ENCODE results near the gene DLGAP1.

The DLGAP1 gene

DNA sequence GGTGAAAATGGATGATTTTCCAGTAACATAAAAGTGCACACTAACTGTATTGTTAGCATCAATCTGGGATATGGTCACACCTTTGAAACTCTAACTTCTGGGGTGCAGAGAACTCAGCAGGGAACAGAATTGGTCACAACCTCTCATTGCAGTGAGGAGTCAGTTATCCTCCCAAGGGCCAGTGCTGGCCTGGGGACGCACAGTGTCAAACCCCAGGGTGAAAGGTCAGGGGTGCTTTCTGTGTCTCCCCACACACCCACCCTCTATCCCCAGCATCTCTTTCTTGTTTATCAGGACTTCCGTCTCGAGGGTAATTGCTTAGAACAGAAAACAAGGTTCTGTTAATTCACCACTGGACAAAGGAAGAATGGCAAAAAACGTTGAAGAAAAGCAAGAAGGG lies 208.7 kb downstream of the DLGAP1 start:
- CTCF ChIA-PET: no interaction called here
- Histone ChIP-seq H3K36me3 (ENCODE audit: control insufficient read depth in 2 of 2, insufficient read depth in 1 of 2, low read length in 2 of 2) (no peaks in the 10 kb centered on the region), H3K27ac (ENCODE audit: extremely low read depth, low read depth, low read length) (no peak overlapping the region), H3K4me3 (ENCODE audit: low read depth, low read length) (no peak overlapping the region), H3K4me1 (ENCODE audit: control insufficient read depth, insufficient read depth, low read length) (no peaks in the 10 kb centered on the region), H3K9me3 (ENCODE audit: control insufficient read depth, insufficient read depth, low read depth, low read length) (no peaks in the 10 kb centered on the region)
- TF ChIP-seq ZNF558 (tag by site-specific recombination; IDR thresholded peaks at IDR 0.05): no peak
- no peak for TF ChIP-seq ZNF560 (tag by site-specific recombination; IDR thresholded peaks at IDR 0.05; ENCODE audit: borderline replicate concordance)
- TF ChIP-seq ZNF791 (tag by site-specific recombination; IDR thresholded peaks at IDR 0.05): no peak
- no peak for TF ChIP-seq FEZF1 (tag by site-specific recombination; IDR thresholded peaks at IDR 0.05)
- TF ChIP-seq ZNF510 (tag by site-specific recombination; IDR thresholded peaks at IDR 0.05; ENCODE audit: insufficient replicate concordance): no peak
- TF ChIP-seq GFI1B (tag by site-specific recombination; IDR thresholded peaks at IDR 0.05): no peak
- no peak for TF ChIP-seq ZNF292 (tag by site-specific recombination; IDR thresholded peaks at IDR 0.05; ENCODE audit: borderline replicate concordance, low read depth)
- TF ChIP-seq, protein P1, sequence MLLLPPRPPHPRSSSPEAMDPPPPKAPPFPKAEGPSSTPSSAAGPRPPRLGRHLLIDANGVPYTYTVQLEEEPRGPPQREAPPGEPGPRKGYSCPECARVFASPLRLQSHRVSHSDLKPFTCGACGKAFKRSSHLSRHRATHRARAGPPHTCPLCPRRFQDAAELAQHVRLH (tag by site-specific recombination; IDR thresholded peaks at IDR 0.05): no peak
- TF ChIP-seq ZNF184 (tag by site-specific recombination; IDR thresholded peaks at IDR 0.05): no peak
- TF ChIP-seq ZNF146 (tag by site-specific recombination; IDR thresholded peaks at IDR 0.05): no peak
- no peak for TF ChIP-seq ZNF621 (tag by site-specific recombination; IDR thresholded peaks at IDR 0.05)
- TF ChIP-seq, protein P2, sequence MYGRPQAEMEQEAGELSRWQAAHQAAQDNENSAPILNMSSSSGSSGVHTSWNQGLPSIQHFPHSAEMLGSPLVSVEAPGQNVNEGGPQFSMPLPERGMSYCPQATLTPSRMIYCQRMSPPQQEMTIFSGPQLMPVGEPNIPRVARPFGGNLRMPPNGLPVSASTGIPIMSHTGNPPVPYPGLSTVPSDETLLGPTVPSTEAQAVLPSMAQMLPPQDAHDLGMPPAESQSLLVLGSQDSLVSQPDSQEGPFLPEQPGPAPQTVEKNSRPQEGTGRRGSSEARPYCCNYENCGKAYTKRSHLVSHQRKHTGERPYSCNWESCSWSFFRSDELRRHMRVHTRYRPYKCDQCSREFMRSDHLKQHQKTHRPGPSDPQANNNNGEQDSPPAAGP (tag by site-specific recombination; IDR thresholded peaks at IDR 0.05): no peak
- TF ChIP-seq ZNF132 (tag by site-specific recombination; IDR thresholded peaks at IDR 0.05; ENCODE audit: borderline replicate concordance): no peak
- no peak for TF ChIP-seq SCRT2 (tag by site-specific recombination; IDR thresholded peaks at IDR 0.05)
- POLR2A ChIA-PET: no interaction called here

DNA sequence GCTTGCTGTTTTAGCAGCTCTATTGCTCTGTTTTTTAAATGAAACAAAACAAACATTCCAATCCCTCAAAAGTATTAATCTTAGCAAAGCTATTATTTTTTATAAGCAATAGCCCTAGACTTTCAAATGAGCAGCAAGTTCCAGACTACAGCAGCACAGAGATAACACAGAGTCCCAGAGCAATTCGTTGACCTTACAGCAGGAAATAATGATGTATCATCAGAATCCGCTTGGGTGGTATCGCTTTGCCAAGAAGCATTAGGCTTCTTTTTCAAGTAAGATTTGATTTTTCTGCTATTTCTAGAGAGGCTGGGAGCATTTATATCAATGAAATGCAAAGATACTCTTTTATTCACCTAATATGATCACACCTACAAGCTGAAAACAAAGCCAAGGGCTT lies 209.7 kb downstream of the DLGAP1 start:
- CTCF ChIA-PET: no interaction called here
- POLR2A ChIA-PET: no interaction called here
- Histone ChIP-seq H3K36me3 (ENCODE audit: control insufficient read depth in 2 of 2, insufficient read depth in 1 of 2, low read length in 2 of 2) (no peaks in the 10 kb centered on the region), H3K4me1 (ENCODE audit: control insufficient read depth, insufficient read depth, low read length) (no peaks in the 10 kb centered on the region), H3K9me3 (ENCODE audit: control insufficient read depth, insufficient read depth, low read depth, low read length) (no peaks in the 10 kb centered on the region), H3K4me3 (ENCODE audit: low read depth, low read length) (no peak overlapping the region), H3K27ac (ENCODE audit: extremely low read depth, low read depth, low read length) (no peak overlapping the region)
- TF ChIP-seq ZNF843 (tag by site-specific recombination; IDR thresholded peaks at IDR 0.05) (no peak), ZNF658 (tag by site-specific recombination; IDR thresholded peaks at IDR 0.05) (no peak), ZNF76 (tag by site-specific recombination; IDR thresholded peaks at IDR 0.05; ENCODE audit: borderline replicate concordance, low read depth) (no peak), SALL2 (tag by site-specific recombination; IDR thresholded peaks at IDR 0.05; ENCODE audit: borderline replicate concordance) (no peak), ZNF707 (tag by site-specific recombination; IDR thresholded peaks at IDR 0.05) (no peak), MZF1 (tag by site-specific recombination; IDR thresholded peaks at IDR 0.05; ENCODE audit: borderline replicate concordance) (no peak), ZNF354C (tag by site-specific recombination; IDR thresholded peaks at IDR 0.05; ENCODE audit: borderline replicate concordance, low read depth) (no peak), ZNF221 (tag by site-specific recombination; IDR thresholded peaks at IDR 0.05; ENCODE audit: borderline replicate concordance) (no peak), ZNF677 (tag by site-specific recombination; IDR thresholded peaks at IDR 0.05) (no peak), ZBTB7A (tag by site-specific recombination; IDR thresholded peaks at IDR 0.05; ENCODE audit: low read depth) (no peak), ZNF830 (tag by site-specific recombination; IDR thresholded peaks at IDR 0.05; ENCODE audit: low read depth) (no peak), ZNF404 (tag by site-specific recombination; IDR thresholded peaks at IDR 0.05) (no peak)
- TF ChIP-seq, protein P3, sequence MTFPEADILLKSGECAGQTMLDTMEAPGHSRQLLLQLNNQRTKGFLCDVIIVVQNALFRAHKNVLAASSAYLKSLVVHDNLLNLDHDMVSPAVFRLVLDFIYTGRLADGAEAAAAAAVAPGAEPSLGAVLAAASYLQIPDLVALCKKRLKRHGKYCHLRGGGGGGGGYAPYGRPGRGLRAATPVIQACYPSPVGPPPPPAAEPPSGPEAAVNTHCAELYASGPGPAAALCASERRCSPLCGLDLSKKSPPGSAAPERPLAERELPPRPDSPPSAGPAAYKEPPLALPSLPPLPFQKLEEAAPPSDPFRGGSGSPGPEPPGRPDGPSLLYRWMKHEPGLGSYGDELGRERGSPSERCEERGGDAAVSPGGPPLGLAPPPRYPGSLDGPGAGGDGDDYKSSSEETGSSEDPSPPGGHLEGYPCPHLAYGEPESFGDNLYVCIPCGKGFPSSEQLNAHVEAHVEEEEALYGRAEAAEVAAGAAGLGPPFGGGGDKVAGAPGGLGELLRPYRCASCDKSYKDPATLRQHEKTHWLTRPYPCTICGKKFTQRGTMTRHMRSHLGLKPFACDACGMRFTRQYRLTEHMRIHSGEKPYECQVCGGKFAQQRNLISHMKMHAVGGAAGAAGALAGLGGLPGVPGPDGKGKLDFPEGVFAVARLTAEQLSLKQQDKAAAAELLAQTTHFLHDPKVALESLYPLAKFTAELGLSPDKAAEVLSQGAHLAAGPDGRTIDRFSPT (tag by site-specific recombination; IDR thresholded peaks at IDR 0.05): no peak
- TF ChIP-seq, protein P4, sequence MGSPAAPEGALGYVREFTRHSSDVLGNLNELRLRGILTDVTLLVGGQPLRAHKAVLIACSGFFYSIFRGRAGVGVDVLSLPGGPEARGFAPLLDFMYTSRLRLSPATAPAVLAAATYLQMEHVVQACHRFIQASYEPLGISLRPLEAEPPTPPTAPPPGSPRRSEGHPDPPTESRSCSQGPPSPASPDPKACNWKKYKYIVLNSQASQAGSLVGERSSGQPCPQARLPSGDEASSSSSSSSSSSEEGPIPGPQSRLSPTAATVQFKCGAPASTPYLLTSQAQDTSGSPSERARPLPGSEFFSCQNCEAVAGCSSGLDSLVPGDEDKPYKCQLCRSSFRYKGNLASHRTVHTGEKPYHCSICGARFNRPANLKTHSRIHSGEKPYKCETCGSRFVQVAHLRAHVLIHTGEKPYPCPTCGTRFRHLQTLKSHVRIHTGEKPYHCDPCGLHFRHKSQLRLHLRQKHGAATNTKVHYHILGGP (tag by site-specific recombination; IDR thresholded peaks at IDR 0.05): no peak
- TF ChIP-seq, protein P5, sequence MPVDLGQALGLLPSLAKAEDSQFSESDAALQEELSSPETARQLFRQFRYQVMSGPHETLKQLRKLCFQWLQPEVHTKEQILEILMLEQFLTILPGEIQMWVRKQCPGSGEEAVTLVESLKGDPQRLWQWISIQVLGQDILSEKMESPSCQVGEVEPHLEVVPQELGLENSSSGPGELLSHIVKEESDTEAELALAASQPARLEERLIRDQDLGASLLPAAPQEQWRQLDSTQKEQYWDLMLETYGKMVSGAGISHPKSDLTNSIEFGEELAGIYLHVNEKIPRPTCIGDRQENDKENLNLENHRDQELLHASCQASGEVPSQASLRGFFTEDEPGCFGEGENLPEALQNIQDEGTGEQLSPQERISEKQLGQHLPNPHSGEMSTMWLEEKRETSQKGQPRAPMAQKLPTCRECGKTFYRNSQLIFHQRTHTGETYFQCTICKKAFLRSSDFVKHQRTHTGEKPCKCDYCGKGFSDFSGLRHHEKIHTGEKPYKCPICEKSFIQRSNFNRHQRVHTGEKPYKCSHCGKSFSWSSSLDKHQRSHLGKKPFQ (tag by site-specific recombination; IDR thresholded peaks at IDR 0.05): no peak
